Activated effector memory CD4-positive, alpha-beta T cell treated with anti-CD3 and anti-CD28 coated beads, Interleukin-2, amount 50 U/mL, for 16 hours (primary cell): Measurements from ENCODE around the gene ASIC3.
A peak's percentile ranks its signal among the peaks of the same experiment; 100 is the strongest.
"Not testable (repeated sequence)": the region's sequence is repeated elsewhere in the genome, so short reads cannot be mapped to it uniquely, and the experiment has no call there.

Experiments used
- DNase-seq: peaks from one replicate; pipeline ENCODE4 v3.0.0-alpha.2; 2020

ASIC3 gene

DNA sequence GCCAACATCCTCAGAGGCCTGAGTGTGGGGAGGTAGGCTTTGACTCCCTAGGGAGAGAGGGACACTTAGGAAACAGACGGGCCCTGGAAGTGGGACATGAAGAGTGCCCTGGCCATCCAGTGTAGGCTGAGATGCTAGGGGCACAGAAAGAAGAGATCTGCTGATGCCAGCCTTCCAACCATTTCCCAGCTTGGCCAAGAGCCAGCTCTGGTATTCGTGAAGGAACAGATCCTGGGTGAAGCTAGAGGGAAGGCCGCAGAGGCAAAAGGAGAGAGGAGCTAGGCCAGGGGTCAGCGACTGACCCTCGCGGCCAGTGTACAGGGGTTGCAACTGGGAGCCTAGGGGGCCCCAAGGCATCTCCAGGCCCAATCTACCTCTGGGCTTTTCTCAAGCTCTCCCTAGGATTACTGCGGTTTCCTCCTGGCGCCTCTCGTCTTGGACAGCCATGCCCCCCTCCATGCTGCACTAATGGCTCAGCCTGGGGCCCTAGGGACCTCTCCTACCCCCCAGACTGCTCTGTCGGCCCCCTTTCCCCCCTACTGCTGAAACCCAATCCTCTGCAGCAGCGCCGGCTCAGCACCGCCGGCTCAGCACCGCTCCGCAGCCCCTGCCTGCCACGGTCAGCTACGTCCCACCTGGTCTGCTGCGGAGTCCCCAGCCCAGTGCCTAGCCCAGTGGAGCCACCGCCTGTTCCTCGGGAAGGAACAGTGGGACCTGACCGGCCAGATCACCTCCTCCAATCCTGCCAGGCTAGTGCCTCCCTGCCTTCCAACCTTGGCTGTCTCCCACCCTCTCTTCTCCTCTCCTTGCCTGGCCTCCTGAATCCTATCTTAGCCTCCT, at the start of gene ASIC3:
ASIC3 (plus strand) TSS at position 556 of the 840 bp plus-strand sequence. CDS start 355 bp downstream, outside the sequence.
- no peak for DNase-seq

DNA sequence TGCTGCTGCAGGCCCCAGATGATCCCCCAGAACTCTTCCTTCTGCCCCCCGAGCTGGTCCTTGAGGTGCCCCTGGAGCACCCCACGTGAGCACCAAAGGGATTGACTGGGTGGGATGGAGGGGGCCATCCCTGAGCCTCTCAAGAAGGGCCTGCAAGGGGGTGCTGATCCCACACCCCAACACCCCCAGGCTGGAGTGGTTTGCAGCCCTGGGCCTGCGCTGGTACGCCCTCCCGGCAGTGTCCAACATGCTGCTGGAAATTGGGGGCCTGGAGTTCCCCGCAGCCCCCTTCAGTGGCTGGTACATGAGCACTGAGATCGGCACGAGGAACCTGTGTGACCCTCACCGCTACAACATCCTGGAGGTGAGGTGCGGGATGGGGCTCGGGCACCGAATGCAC, 49.3 kb upstream of the ASIC3 start:
- DNase-seq: no peak

- no peak for DNase-seq
Measured at GRCh38 chr7:150999497-151000230, 48.7 kb upstream of the ASIC3 start.

GRCh38 chr7:151000897-151001495, 47.3 kb upstream of the ASIC3 start:
- DNase-seq: no peak

DNA sequence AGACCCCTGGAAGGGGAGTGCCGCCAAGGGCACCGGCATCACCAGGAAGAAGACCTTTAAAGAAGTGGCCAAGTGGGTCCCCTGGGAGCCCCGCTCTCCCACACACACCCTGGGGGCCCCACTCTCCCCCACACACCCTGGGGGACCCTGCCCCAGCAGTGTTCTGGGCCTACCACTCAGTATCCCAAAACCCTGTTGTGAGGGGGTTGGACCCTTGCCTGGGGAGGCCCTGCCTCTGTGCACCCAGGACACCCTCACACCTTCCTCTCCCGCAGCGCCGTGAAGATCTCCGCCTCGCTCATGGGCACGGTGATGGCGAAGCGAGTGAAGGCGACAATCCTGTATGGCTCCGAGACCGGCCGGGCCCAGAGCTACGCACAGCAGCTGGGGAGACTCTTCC, 46.8 kb upstream of the ASIC3 start:
- no peak for DNase-seq

- no peak for DNase-seq
Measured at GRCh38 chr7:151003572-151003971, 44.8 kb upstream of the ASIC3 start.

GRCh38 chr7:151005566-151005965, 42.8 kb upstream of the ASIC3 start:
- DNase-seq: no peak

GRCh38 chr7:151006590-151007300, 41.6 kb upstream of the ASIC3 start:
- DNase-seq: no peak

GRCh38 chr7:151007469-151007898, 40.8 kb upstream of the ASIC3 start:
- peak; percentile 63 for DNase-seq

DNA sequence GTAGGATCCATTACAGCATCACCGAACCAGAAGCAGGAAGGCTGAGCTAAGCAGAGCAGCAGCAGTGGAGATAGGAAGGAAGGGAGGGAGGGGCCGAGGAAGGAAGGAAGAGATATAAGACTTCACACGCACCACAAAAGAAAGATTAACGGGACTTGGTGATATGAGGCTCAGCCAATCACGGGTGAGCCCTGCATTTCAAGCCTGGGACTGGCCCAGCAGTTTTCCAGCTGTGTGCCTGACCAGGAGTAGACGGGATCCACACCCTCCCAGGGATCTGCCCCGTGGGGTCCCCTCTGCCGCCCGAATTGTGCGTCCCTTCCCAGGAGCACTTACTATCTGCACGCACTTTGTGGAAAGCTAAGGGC, 40.2 kb upstream of the ASIC3 start:
- peak; percentile 73 for DNase-seq

DNA sequence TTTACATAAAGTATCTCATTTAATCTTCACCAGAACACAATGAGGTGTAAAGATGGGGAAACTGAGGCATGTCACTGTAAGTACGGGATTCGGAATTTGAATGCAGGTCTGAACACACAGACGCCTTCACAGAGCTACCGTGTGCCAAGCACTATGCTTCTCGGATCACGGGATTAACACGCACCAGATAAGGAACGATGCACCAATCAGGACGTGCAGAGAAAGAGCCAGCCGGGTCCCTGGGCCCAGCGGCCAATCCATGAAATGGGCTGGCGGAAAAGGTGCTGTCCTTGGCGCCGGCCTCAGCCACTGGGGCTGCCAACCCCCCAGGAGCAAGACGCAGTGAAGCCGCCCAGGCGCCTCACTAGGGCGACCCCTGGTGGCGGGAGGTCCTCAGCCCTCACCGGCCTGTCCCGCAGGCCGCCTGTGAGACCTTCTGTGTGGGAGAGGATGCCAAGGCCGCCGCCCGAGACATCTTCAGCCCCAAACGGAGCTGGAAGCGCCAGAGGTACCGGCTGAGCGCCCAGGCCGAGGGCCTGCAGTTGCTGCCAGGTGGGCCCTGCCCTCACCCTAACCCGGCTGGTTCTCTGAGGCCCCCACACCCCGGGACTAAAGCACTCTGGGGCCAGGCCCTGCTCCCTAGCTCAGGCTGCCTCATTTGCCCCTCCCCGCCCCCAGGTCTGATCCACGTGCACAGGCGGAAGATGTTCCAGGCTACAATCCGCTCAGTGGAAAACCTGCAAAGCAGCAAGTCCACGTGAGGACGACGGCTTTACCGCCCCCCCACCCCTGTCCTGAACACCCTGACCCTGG, 39.6 kb upstream of the ASIC3 start:
- DNase-seq: peak; percentile 95

DNA sequence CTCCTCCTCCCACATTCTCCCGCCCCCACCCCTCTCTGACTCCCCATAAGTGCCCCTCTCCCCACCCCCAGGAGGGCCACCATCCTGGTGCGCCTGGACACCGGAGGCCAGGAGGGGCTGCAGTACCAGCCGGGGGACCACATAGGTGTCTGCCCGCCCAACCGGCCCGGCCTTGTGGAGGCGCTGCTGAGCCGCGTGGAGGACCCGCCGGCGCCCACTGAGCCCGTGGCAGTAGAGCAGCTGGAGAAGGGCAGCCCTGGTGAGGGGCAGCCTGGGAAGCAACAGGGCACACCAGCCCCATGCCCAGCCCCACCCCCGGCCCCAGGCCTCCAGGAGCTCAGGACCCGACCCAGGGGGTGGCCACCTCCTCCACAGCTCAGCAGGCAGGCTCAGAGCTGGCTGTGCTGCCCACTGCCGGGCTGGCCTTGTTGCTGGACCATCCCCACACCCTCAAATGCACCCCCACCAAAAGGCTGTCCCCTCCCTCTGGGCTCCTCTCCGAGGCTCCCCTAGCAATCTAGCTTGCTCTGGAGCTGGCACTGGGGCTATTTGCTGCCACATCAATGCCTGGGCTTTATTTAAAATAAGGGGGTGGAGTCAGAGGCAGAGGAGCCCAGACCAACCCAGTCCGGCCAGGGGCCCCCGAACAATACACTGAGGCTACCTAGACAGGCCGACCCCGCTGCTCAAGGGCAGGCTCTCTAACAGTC, 38.8 kb upstream of the ASIC3 start:
- peak; percentile 63 for DNase-seq

DNA sequence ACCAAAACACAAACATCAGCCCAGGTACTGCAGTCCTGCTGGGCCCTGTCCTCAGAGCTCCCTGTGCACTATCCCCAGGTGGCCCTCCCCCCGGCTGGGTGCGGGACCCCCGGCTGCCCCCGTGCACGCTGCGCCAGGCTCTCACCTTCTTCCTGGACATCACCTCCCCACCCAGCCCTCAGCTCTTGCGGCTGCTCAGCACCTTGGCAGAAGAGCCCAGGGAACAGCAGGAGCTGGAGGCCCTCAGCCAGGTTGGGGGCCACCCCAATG, 38.4 kb upstream of the ASIC3 start:
- peak; percentile 62 for DNase-seq

- peak; percentile 81 for DNase-seq
Measured at GRCh38 chr7:151010307-151011096, 37.8 kb upstream of the ASIC3 start.

- no peak for DNase-seq
Measured at GRCh38 chr7:151011097-151011409, 37.3 kb upstream of the ASIC3 start.

GRCh38 chr7:151011616-151012015, 36.7 kb upstream of the ASIC3 start:
- not testable (repeated sequence) for DNase-seq

GRCh38 chr7:151012031-151012692, 36.2 kb upstream of the ASIC3 start:
- no peak for DNase-seq

GRCh38 chr7:151012911-151013347, 35.4 kb upstream of the ASIC3 start:
- DNase-seq: no peak

- no peak for DNase-seq
Measured at GRCh38 chr7:151013356-151013732, 35.0 kb upstream of the ASIC3 start.

- DNase-seq: peak; percentile 95
Measured at GRCh38 chr7:151013733-151014497, 34.4 kb upstream of the ASIC3 start.
